H9 (cell line): ENCODE results near the gene MORC4. TPM values are rescaled to one million over a fixed set of nuclear protein-coding genes. Genes with fewer than 3 reads are reported as not detected.

ENCODE experiments used
- DNase-seq: peaks from one replicate; pipeline ENCODE4 v3.0.0-alpha.2; 2017
- H2AFZ ChIP-seq: one replicate; pipeline ENCODE4 v1.6.1; 2013; ENCODE audit warnings: mild to moderate bottlenecking, low read length, control low read depth, moderate library complexity
- H2AK5ac ChIP-seq: 2 replicates; pipeline ENCODE4 v1.6.1; 2013; ENCODE audit warnings: low read length, control low read depth, mixed read lengths; ENCODE audit not compliant: insufficient read length
- H2BK120ac ChIP-seq: one replicate; pipeline ENCODE4 v1.6.1; 2013; ENCODE audit warnings: low read depth, mild to moderate bottlenecking, low read length, control low read depth, inconsistent platforms; ENCODE audit not compliant: poor library complexity, severe bottlenecking
- H2BK12ac ChIP-seq: 2 replicates; pipeline ENCODE4 v1.6.1; 2013; ENCODE audit warnings: low read length, control low read depth, mixed read lengths, low read depth; ENCODE audit not compliant: insufficient read length
- H2BK15ac ChIP-seq: 2 replicates; pipeline ENCODE4 v1.6.1; 2013; ENCODE audit warnings: low read depth, low read length, control low read depth
- H2BK20ac ChIP-seq: one replicate; pipeline ENCODE4 v1.6.1; 2013; ENCODE audit warnings: low read depth, mild to moderate bottlenecking, low read length, control low read depth, inconsistent platforms; ENCODE audit not compliant: poor library complexity, severe bottlenecking
- H2BK5ac ChIP-seq: 2 replicates; pipeline ENCODE4 v1.6.1; 2013; ENCODE audit warnings: low read length, control low read depth, mixed read lengths; ENCODE audit not compliant: insufficient read length
- H3K14ac ChIP-seq: 2 replicates; pipeline ENCODE4 v1.6.1; 2013; ENCODE audit warnings: low read length, control low read depth; ENCODE audit not compliant: insufficient read depth
- H3K18ac ChIP-seq: 2 replicates; pipeline ENCODE4 v1.6.1; 2013; ENCODE audit warnings: low read depth, mild to moderate bottlenecking, mixed read lengths, low read length, control low read depth; ENCODE audit not compliant: insufficient read length
- H3K23ac ChIP-seq: 2 replicates; pipeline ENCODE4 v1.6.1; 2013; ENCODE audit warnings: low read length, control low read depth, mixed read lengths, low read depth; ENCODE audit not compliant: insufficient read length
- H3K23me2 ChIP-seq: 2 replicates; pipeline ENCODE4 v1.6.1; 2013; ENCODE audit warnings: low read depth, mild to moderate bottlenecking, mixed read lengths, low read length, control low read depth; ENCODE audit not compliant: insufficient read length, poor library complexity, severe bottlenecking
- H3K27ac ChIP-seq: 2 replicates; pipeline ENCODE4 v1.5.1; 2013; ENCODE audit warnings: low read length, control low read depth, mixed read lengths, low read depth; ENCODE audit not compliant: insufficient read length
- H3K27me3 ChIP-seq: 2 replicates; pipeline ENCODE4 v1.6.1; 2013; ENCODE audit warnings: low read length, control low read depth, inconsistent platforms; ENCODE audit not compliant: insufficient read depth
- H3K4ac ChIP-seq: 2 replicates; pipeline ENCODE4 v1.6.1; 2013; ENCODE audit warnings: low read depth, mild to moderate bottlenecking, control low read depth, inconsistent platforms, low read length, moderate library complexity
- H3K4me1 ChIP-seq: 2 replicates; pipeline ENCODE4 v1.6.1; 2013; ENCODE audit warnings: low read length, control low read depth, inconsistent platforms; ENCODE audit not compliant: insufficient read depth
- H3K4me2 ChIP-seq: 2 replicates; pipeline ENCODE4 v1.6.1; 2013; ENCODE audit warnings: low read length, control low read depth, mixed read lengths; ENCODE audit not compliant: insufficient read length, insufficient read depth
- H3K56ac ChIP-seq: 2 replicates; pipeline ENCODE4 v1.6.1; 2013; ENCODE audit warnings: low read depth, mild to moderate bottlenecking, mixed read lengths, low read length, control low read depth; ENCODE audit not compliant: insufficient read length
- H3K79me1 ChIP-seq: 2 replicates; pipeline ENCODE4 v1.6.1; 2013; ENCODE audit warnings: low read depth, mild to moderate bottlenecking, moderate library complexity, low read length, control low read depth, inconsistent platforms; ENCODE audit not compliant: insufficient read depth, poor library complexity, severe bottlenecking
- H3K79me2 ChIP-seq: 2 replicates; pipeline ENCODE4 v1.6.1; 2013; ENCODE audit warnings: low read length, control low read depth, inconsistent platforms; ENCODE audit not compliant: insufficient read depth
- H3K9ac ChIP-seq: 2 replicates; pipeline ENCODE4 v1.6.1; 2013; ENCODE audit warnings: low read length, control low read depth, mixed read lengths; ENCODE audit not compliant: insufficient read length; ENCODE audit errors: extremely low read depth
- H3K9me3 ChIP-seq: one replicate; pipeline ENCODE4 v1.6.1; 2013; ENCODE audit warnings: low read depth, low read length, inconsistent platforms; ENCODE audit not compliant: control insufficient read depth
- H3T11ph ChIP-seq: one replicate; pipeline ENCODE4 v1.6.1; 2013; ENCODE audit warnings: mild to moderate bottlenecking, low read length, control low read depth, inconsistent platforms
- H4K20me1 ChIP-seq: one replicate; pipeline ENCODE4 v1.6.1; 2013; ENCODE audit not compliant: control insufficient read depth, insufficient read length, insufficient read depth
- H4K5ac ChIP-seq: 2 replicates; pipeline ENCODE4 v1.6.1; 2013; ENCODE audit warnings: low read depth, mild to moderate bottlenecking, mixed read lengths, low read length, control low read depth; ENCODE audit not compliant: insufficient read length
- H4K8ac ChIP-seq: replicated peaks from 2 replicates; pipeline ENCODE4 v1.6.1; 2013; ENCODE audit warnings: low read length, control low read depth, mixed read lengths, low read depth; ENCODE audit not compliant: insufficient read length
- H4K91ac ChIP-seq: 2 replicates; pipeline ENCODE4 v1.6.1; 2013; ENCODE audit warnings: low read depth, mild to moderate bottlenecking, moderate library complexity, mixed read lengths, low read length, control low read depth; ENCODE audit not compliant: insufficient read length
- H3K27ac Mint-ChIP-seq, 3 experiments: 2 replicates in 2 of 3; 3 replicates in 1 of 3; pipeline ENCODE4 v1.8.0; 2020 to 2021; ENCODE audit warnings: mixed read lengths in 3 of 3, mild to moderate bottlenecking in 1 of 3, moderate library complexity in 1 of 3
- H3K27me3 Mint-ChIP-seq: 2 replicates; pipeline ENCODE4 v1.8.0; 2021; ENCODE audit warnings: low read depth, mild to moderate bottlenecking, moderate library complexity, mixed read lengths
- H3K36me3 Mint-ChIP-seq, 3 experiments: 2 replicates in 2 of 3; 3 replicates in 1 of 3; pipeline ENCODE4 v1.8.0; 2020 to 2021; ENCODE audit warnings: low read depth in 3 of 3, mixed read lengths in 3 of 3; ENCODE audit not compliant: insufficient read depth in 1 of 3
- H3K4me1 Mint-ChIP-seq, 2 experiments: 2 replicates each; pipeline ENCODE4 v1.8.0; 2020; ENCODE audit warnings: mixed read lengths in 2 of 2
- H3K4me3 Mint-ChIP-seq, 2 experiments: 2 replicates in 1 of 2; 3 replicates in 1 of 2; pipeline ENCODE4 v1.8.0; 2020 to 2021; ENCODE audit warnings: mild to moderate bottlenecking in 2 of 2, mixed read lengths in 2 of 2, moderate library complexity in 1 of 2
- H3K9me3 Mint-ChIP-seq, 2 experiments: 2 replicates in 1 of 2; 3 replicates in 1 of 2; pipeline ENCODE4 v1.8.0; 2020; ENCODE audit warnings: mild to moderate bottlenecking in 2 of 2, mixed read lengths in 2 of 2, moderate library complexity in 1 of 2
- WGBS: extraction: QIAGEN DNeasy Blood & Tissue Kit; methylation state at CpG from one replicate; pipeline ENCODE4 v1.1.7; 2013; ENCODE audit warnings: missing lambda C conversion rate, low lambda C conversion rate, mixed read lengths; ENCODE audit not compliant: insufficient read length; ENCODE audit errors: extremely low coverage; 5-methylcytosine and 5-hydroxymethylcytosine counted together
- total RNA-seq: library from RNA; stranded (reverse); gene quantifications from 2 replicates; pipeline ENCODE4 v1.2.1, GENCODE V29; 2021
- TF ChIP-seq, protein P1 (sequence below): fragments of 200-600 bp; sonication (generic); conservative IDR thresholded peaks from 3 replicates; pipeline ENCODE4 v1.8.0; 2021; ENCODE audit warnings: antibody characterized with exemption, mild to moderate bottlenecking

MORC4 gene
- total RNA-seq, 1 experiment from 2014 or later: 4.3 TPM

DNA sequence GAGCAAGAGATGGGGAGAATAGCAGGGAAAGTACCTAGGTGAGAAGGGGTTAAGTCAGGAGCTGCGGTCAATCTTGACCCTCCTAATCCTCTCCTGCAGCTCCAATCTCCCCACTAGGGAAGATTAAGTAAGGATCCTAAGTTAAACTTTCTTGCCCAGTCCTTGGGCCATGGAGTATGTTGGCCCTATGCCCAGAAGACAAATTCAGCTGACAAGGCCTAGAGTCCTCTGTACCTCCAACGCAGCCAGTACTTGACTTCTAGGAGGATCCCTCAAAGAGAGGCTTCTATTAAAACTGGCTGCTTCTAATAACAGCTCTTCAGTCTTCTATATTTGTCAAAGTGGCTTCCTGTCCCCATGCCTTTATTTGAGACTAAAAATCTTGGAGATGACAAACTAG is 78.4 kb downstream of the MORC4 start:
- Histone ChIP-seq H3K4me2 (no peak overlapping the region), H3K9ac (no peak overlapping the region), H2BK120ac (no peak overlapping the region), H4K5ac (no peak overlapping the region), H3K23ac (no peak overlapping the region), H3K14ac (no peak overlapping the region), H3K18ac (no peak overlapping the region), H2BK5ac (no peak overlapping the region), H4K20me1 (no peaks in the 10 kb centered on the region), H3K4ac (no peak overlapping the region), H3K79me2 (no peaks in the 10 kb centered on the region), H4K8ac (no peak overlapping the region), H4K91ac (no peak overlapping the region), H2BK12ac (no peak overlapping the region), H2AFZ (no peak overlapping the region), H3K79me1 (no peaks in the 10 kb centered on the region), H3K23me2 (no peaks in the 10 kb centered on the region), H3K9me3 (no peaks in the 10 kb centered on the region), H2BK15ac (no peak overlapping the region), H2BK20ac (no peak overlapping the region), H3K56ac (no peak overlapping the region), H2AK5ac (no peak overlapping the region), H3T11ph (no peak overlapping the region), H3K27me3 (no peaks in the 10 kb centered on the region), H3K4me1 (no peaks in the 10 kb centered on the region; the same call in 1 of the 2 replicates), H3K27ac (no peak overlapping the region)
- Mint-ChIP-seq H3K36me3 (no peaks in the 10 kb centered on the region), H3K4me1 (peaks cover 13 to 15% of the 10 kb centered on the region in 2 experiments; a peak in 3 of 4 replicates), H3K9me3 (peaks cover 0 to 19% of the 10 kb centered on the region in 2 experiments; a peak in 2 of 5 replicates), H3K4me3 (no peak overlapping the region), H3K27ac (no peak overlapping the region), H3K27me3 (peaks cover 5% of the 10 kb centered on the region)
- no peak for DNase-seq
- WGBS: no CpG with 5 or more reads among the region's 2 CpGs
- TF ChIP-seq, protein P1, sequence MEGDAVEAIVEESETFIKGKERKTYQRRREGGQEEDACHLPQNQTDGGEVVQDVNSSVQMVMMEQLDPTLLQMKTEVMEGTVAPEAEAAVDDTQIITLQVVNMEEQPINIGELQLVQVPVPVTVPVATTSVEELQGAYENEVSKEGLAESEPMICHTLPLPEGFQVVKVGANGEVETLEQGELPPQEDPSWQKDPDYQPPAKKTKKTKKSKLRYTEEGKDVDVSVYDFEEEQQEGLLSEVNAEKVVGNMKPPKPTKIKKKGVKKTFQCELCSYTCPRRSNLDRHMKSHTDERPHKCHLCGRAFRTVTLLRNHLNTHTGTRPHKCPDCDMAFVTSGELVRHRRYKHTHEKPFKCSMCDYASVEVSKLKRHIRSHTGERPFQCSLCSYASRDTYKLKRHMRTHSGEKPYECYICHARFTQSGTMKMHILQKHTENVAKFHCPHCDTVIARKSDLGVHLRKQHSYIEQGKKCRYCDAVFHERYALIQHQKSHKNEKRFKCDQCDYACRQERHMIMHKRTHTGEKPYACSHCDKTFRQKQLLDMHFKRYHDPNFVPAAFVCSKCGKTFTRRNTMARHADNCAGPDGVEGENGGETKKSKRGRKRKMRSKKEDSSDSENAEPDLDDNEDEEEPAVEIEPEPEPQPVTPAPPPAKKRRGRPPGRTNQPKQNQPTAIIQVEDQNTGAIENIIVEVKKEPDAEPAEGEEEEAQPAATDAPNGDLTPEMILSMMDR: no peak
